Epithelial cell of proximal tubule (primary cell): Measurements from ENCODE around the gene FITM2. TPM values are rescaled to one million over a fixed set of nuclear protein-coding genes. Genes with fewer than 3 reads are reported as not detected.

Experiments used
- DNase-seq: peaks from one replicate; pipeline ENCODE4 v3.0.0-alpha.2; 2011; ENCODE audit warnings: low read depth
- H3K4me3 ChIP-seq: 2 replicates; pipeline ENCODE4 v1.5.1; 2011; ENCODE audit warnings: low read depth, mild to moderate bottlenecking, low read length
- CTCF ChIP-seq: conservative IDR thresholded peaks from 2 replicates; pipeline ENCODE4 v1.5.1; 2012; ENCODE audit warnings: low read depth, mild to moderate bottlenecking, low read length
- total RNA-seq: library from RNA; depleted of rRNA; stranded (reverse); fragments of >200 nt; gene quantifications from 2 replicates; pipeline ENCODE4 v1.2.3, GENCODE V29; 2015

The FITM2 gene
- total RNA-seq, 1 donor from 2014 or later, result 1.4 TPM

- H3K4me3 ChIP-seq, result no peak overlapping the region
- no peak for DNase-seq
- TF ChIP-seq CTCF, result no peak
These were observed 56.9 kb downstream of the FITM2 start for GRCh38 chr20:44254073-44254472.

GRCh38 chr20:44253528-44253927 lies 57.5 kb downstream of the FITM2 start:
- H3K4me3 ChIP-seq, result no peak overlapping the region
- no peak for TF ChIP-seq CTCF
- no peak for DNase-seq

Other genes starting within 250 kb of the FITM2 start
- gene JPH2, start 124.0 kb downstream of the FITM2 start, total RNA-seq, result 2.0 and 2.9 TPM in 2 replicates
- 24.1 and 41.1 TPM in 2 replicates for gene OSER1, start 100.4 kb downstream of the FITM2 start, total RNA-seq
- not detected in 2 replicates for gene GDAP1L1, start 63.9 kb downstream of the FITM2 start, total RNA-seq
- not detected in 2 replicates for gene R3HDML, start 25.8 kb upstream of the FITM2 start, total RNA-seq
- not detected in 2 replicates for gene HNF4A, start 44.5 kb upstream of the FITM2 start, total RNA-seq
- 7.9 and 11.0 TPM in 2 replicates for gene TTPAL, start 164.7 kb upstream of the FITM2 start, total RNA-seq
- gene SERINC3, start 210.9 kb upstream of the FITM2 start, total RNA-seq, result 36.6 and 43.3 TPM in 2 replicates